ENCODE results near the gene RIMBP2.

The RIMBP2 gene

GRCh38 chr12:130478786-130479185, 237.3 kb downstream of the RIMBP2 start:
- Histone ChIP-seq H3K27me3 (ENCODE audit: control insufficient read depth, insufficient read depth, low read length) (no peaks in the 10 kb centered on the region), H3K27ac (ENCODE audit: low read depth, low read length) (no peak overlapping the region), H3K4me1 (ENCODE audit: control insufficient read depth, insufficient read depth, low read length) (no peaks in the 10 kb centered on the region), H3K4me3 (ENCODE audit: low read length) (no peak overlapping the region), H3K36me3 (ENCODE audit: control insufficient read depth, insufficient read depth, low read length) (no peaks in the 10 kb centered on the region), H3K9ac (ENCODE audit: low read length) (no peak overlapping the region)

GRCh38 chr12:130477701-130478100, 238.4 kb downstream of the RIMBP2 start:
- Histone ChIP-seq H3K36me3 (ENCODE audit: control insufficient read depth, insufficient read depth, low read length) (no peaks in the 10 kb centered on the region), H3K4me3 (ENCODE audit: low read length) (no peak overlapping the region), H3K4me1 (ENCODE audit: control insufficient read depth, insufficient read depth, low read length) (no peaks in the 10 kb centered on the region), H3K27ac (ENCODE audit: low read depth, low read length) (no peak overlapping the region), H3K27me3 (ENCODE audit: control insufficient read depth, insufficient read depth, low read length) (no peaks in the 10 kb centered on the region), H3K9ac (ENCODE audit: low read length) (no peak overlapping the region)

DNA sequence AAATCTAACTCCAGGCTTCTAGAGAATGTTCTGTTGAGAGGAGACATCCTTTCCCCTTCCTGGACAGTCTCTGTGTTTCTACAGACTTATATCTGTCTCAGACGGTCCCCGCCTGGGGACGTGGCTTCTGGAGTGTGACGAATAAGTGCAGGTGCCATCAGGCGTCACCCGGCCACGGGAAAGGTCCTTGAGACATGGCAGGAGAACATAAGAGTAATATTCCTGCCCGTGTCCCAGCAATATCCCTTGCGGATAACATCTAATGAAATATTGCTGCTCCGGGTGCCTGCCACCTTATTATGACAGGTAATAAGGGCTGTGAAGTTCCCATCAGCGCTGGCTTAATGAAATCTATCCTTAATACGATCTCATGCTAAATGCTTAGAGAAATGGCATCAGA, 238.8 kb downstream of the RIMBP2 start:
- H3K36me3 ChIP-seq (ENCODE audit: control insufficient read depth, insufficient read depth, low read length): no peaks in the 10 kb centered on the region
- no peaks in the 10 kb centered on the region for H3K4me1 ChIP-seq (ENCODE audit: control insufficient read depth, insufficient read depth, low read length)
- H3K27me3 ChIP-seq (ENCODE audit: control insufficient read depth, insufficient read depth, low read length): no peaks in the 10 kb centered on the region
- H3K4me3 ChIP-seq (ENCODE audit: low read length): no peak overlapping the region
- H3K27ac ChIP-seq (ENCODE audit: low read depth, low read length): no peak overlapping the region
- no peak overlapping the region for H3K9ac ChIP-seq (ENCODE audit: low read length)

DNA sequence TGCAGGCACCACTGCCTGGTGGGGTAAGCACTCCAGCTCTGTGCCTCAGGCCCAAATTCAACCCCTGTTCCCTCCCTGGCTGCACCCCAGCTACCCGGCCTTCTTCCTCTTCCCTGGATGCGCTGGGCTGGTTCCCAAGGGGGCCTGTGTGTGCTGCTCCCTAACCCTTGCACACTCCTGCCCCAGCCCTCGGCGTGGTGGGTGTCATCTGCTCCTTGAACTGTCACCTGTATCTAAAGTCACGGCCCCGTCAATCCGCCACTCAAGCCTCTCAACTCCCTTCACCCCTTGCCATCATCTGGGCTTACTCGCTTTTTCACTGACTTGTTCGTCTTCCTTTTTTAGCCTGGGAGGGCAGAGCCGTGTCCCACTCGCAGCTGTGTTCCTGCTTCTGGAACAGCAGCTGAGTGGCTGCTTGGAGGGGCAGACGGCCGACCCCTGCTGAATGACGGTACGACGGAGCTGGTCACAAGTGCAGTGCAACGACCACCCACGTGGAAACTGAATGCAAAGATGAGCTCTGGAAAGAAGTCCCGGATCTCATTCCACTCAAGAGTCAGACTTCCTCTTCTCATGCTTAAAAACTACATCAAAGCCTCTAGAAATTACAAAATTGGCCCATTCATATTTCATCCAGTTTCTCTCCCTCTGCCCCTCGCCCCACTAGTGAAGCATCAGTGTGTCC, 239.5 kb downstream of the RIMBP2 start:
- Histone ChIP-seq H3K4me3 (ENCODE audit: low read length) (no peak overlapping the region), H3K27ac (ENCODE audit: low read depth, low read length) (no peak overlapping the region), H3K9ac (ENCODE audit: low read length) (no peak overlapping the region), H3K27me3 (ENCODE audit: control insufficient read depth, insufficient read depth, low read length) (no peaks in the 10 kb centered on the region), H3K36me3 (ENCODE audit: control insufficient read depth, insufficient read depth, low read length) (no peaks in the 10 kb centered on the region), H3K4me1 (ENCODE audit: control insufficient read depth, insufficient read depth, low read length) (no peaks in the 10 kb centered on the region)

DNA sequence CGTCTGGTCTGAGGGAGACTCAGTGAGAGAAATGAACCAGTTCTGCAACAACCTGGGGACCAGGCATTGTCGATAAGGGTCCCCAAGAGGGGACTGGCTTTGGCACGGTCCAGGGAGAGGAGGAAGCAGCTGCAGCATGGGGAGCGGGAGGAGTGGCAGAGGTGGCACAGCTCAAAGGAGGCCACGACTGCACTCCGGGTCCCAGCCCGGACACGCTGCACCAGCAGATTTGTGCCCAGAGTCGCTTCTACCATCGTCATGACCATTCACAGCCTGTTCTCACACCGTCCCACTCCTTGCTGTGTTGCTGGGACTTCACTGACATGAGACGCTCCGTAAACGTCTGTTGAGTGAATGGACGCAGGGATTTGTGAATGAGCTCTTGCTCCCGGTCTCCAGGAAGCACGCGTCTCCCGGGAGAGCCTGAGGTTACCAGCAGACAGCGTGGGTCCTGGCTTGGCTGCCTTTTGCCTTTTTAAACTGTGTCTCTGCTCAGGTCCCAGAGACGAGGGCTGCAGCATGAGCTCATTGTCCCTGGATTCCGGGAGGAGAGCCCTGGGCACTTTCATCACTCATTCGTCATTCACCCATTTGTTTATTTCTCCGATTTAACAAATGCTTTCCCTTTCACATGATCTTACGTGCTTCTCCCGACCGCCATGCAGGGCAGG, 241.4 kb downstream of the RIMBP2 start:
- Histone ChIP-seq H3K4me1 (ENCODE audit: control insufficient read depth, insufficient read depth, low read length) (no peaks in the 10 kb centered on the region), H3K9ac (ENCODE audit: low read length) (no peak overlapping the region), H3K36me3 (ENCODE audit: control insufficient read depth, insufficient read depth, low read length) (no peaks in the 10 kb centered on the region), H3K4me3 (ENCODE audit: low read length) (no peak overlapping the region), H3K27ac (ENCODE audit: low read depth, low read length) (no peak overlapping the region), H3K27me3 (ENCODE audit: control insufficient read depth, insufficient read depth, low read length) (no peaks in the 10 kb centered on the region)

GRCh38 chr12:130473266-130473665, 242.8 kb downstream of the RIMBP2 start:
- H3K4me1 ChIP-seq (ENCODE audit: control insufficient read depth, insufficient read depth, low read length): no peaks in the 10 kb centered on the region
- no peaks in the 10 kb centered on the region for H3K27me3 ChIP-seq (ENCODE audit: control insufficient read depth, insufficient read depth, low read length)
- H3K27ac ChIP-seq (ENCODE audit: low read depth, low read length): no peak overlapping the region
- H3K9ac ChIP-seq (ENCODE audit: low read length): no peak overlapping the region
- H3K4me3 ChIP-seq (ENCODE audit: low read length): no peak overlapping the region
- H3K36me3 ChIP-seq (ENCODE audit: control insufficient read depth, insufficient read depth, low read length): no peaks in the 10 kb centered on the region

DNA sequence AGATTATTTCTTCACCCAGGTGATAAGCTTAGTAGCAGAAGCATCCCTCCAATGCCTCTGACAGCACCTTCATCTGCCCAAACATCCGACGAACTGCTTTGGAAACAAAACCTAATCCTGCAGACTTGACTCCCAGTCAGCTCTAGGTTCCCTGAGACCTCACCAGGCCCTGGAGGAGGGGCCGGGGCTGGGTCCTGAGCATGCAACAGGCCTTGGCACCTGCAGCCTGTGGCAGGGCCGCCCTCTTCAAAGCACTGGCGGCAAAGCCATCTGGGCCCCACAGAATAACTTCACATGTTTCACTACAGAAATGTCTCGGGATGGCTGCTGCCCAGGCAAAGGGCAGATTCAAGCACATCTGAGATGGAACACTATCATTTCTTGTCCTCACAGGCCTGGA, 245.1 kb downstream of the RIMBP2 start:
- no peaks in the 10 kb centered on the region for H3K27me3 ChIP-seq (ENCODE audit: control insufficient read depth, insufficient read depth, low read length)
- no peak overlapping the region for H3K27ac ChIP-seq (ENCODE audit: low read depth, low read length)
- H3K36me3 ChIP-seq (ENCODE audit: control insufficient read depth, insufficient read depth, low read length): no peaks in the 10 kb centered on the region
- H3K4me1 ChIP-seq (ENCODE audit: control insufficient read depth, insufficient read depth, low read length): no peaks in the 10 kb centered on the region
- no peak overlapping the region for H3K4me3 ChIP-seq (ENCODE audit: low read length)
- no peak overlapping the region for H3K9ac ChIP-seq (ENCODE audit: low read length)

GRCh38 chr12:130469552-130469951, 246.5 kb downstream of the RIMBP2 start:
- Histone ChIP-seq H3K4me3 (ENCODE audit: low read length) (no peak overlapping the region), H3K9ac (ENCODE audit: low read length) (no peak overlapping the region), H3K36me3 (ENCODE audit: control insufficient read depth, insufficient read depth, low read length) (no peaks in the 10 kb centered on the region), H3K27me3 (ENCODE audit: control insufficient read depth, insufficient read depth, low read length) (no peaks in the 10 kb centered on the region), H3K4me1 (ENCODE audit: control insufficient read depth, insufficient read depth, low read length) (no peaks in the 10 kb centered on the region), H3K27ac (ENCODE audit: low read depth, low read length) (no peak overlapping the region)

DNA sequence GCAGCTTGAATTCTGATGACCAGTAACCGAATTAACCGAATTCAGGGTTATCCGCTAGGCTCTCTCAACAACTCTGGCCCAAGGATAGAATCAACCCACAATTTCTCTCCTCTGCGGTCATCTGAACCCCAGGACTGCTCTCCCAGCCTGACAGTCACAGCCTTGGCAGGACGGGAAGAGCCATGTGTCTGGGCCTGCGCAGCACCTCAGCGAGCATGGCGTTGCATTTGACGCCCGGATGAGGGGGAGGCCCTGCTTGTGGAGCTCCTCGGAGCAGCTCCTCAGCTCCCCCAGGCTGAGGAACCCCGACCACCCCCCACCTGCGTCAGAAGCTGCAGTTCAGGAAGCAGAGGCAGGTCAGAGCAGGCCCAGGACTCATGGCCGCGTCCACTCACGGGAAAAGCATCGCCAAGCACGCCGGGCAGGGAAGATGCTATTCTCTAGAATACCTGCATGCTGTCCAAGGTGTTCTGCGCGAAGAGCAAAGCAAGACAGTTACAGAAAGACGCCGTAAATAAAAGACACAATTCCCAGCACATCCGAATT, 247.3 kb downstream of the RIMBP2 start:
- no peak overlapping the region for H3K4me3 ChIP-seq (ENCODE audit: low read length)
- H3K27ac ChIP-seq (ENCODE audit: low read depth, low read length): no peak overlapping the region
- no peaks in the 10 kb centered on the region for H3K4me1 ChIP-seq (ENCODE audit: control insufficient read depth, insufficient read depth, low read length)
- H3K27me3 ChIP-seq (ENCODE audit: control insufficient read depth, insufficient read depth, low read length): no peaks in the 10 kb centered on the region
- no peak overlapping the region for H3K9ac ChIP-seq (ENCODE audit: low read length)
- no peaks in the 10 kb centered on the region for H3K36me3 ChIP-seq (ENCODE audit: control insufficient read depth, insufficient read depth, low read length)

- Histone ChIP-seq H3K4me1 (ENCODE audit: control insufficient read depth, insufficient read depth, low read length) (no peaks in the 10 kb centered on the region), H3K27me3 (ENCODE audit: control insufficient read depth, insufficient read depth, low read length) (no peaks in the 10 kb centered on the region), H3K27ac (ENCODE audit: low read depth, low read length) (no peak overlapping the region), H3K9ac (ENCODE audit: low read length) (no peak overlapping the region), H3K4me3 (ENCODE audit: low read length) (no peak overlapping the region), H3K36me3 (ENCODE audit: control insufficient read depth, insufficient read depth, low read length) (no peaks in the 10 kb centered on the region)
These were observed 247.9 kb downstream of the RIMBP2 start for GRCh38 chr12:130468186-130468585.

GRCh38 chr12:130465626-130466025, 250.5 kb downstream of the RIMBP2 start:
- Histone ChIP-seq H3K27ac (ENCODE audit: low read depth, low read length) (no peak overlapping the region), H3K4me3 (ENCODE audit: low read length) (no peak overlapping the region), H3K9ac (ENCODE audit: low read length) (no peak overlapping the region), H3K27me3 (ENCODE audit: control insufficient read depth, insufficient read depth, low read length) (no peaks in the 10 kb centered on the region), H3K4me1 (ENCODE audit: control insufficient read depth, insufficient read depth, low read length) (no peaks in the 10 kb centered on the region), H3K36me3 (ENCODE audit: control insufficient read depth, insufficient read depth, low read length) (no peaks in the 10 kb centered on the region)

DNA sequence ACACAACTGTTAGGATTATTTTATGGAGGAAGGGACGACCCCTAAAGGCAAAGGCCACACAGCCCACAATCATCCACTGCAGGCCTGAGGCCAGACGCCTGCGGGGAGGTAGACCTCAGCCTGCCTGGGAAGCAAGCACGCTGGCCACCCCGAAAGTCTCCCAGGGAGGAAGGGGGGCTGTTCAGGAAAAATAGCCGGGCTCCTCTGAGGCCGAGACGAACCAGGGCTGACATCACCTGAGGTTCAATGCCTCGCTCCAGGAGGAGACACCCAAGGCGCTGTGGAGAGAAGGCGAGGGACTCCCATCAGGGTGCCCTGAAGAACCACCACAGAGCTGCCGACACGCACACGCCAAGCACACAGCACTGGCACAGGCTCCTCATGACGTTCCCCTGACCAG, 251.1 kb downstream of the RIMBP2 start:
- no peak overlapping the region for H3K9ac ChIP-seq (ENCODE audit: low read length)
- H3K4me3 ChIP-seq (ENCODE audit: low read length): no peak overlapping the region
- no peaks in the 10 kb centered on the region for H3K36me3 ChIP-seq (ENCODE audit: control insufficient read depth, insufficient read depth, low read length)
- no peak overlapping the region for H3K27ac ChIP-seq (ENCODE audit: low read depth, low read length)
- no peaks in the 10 kb centered on the region for H3K27me3 ChIP-seq (ENCODE audit: control insufficient read depth, insufficient read depth, low read length)
- no peaks in the 10 kb centered on the region for H3K4me1 ChIP-seq (ENCODE audit: control insufficient read depth, insufficient read depth, low read length)
